ENCODE results near the gene ODAM. TPM values are rescaled to one million over a fixed set of nuclear protein-coding genes. Genes with fewer than 3 reads are reported as not detected.

Gene ODAM
- polyA plus RNA-seq (2013, experiment 1 of 4), result 0.57 TPM
- not detected for polyA plus RNA-seq (2013, experiment 2 of 4)
- not detected for polyA plus RNA-seq (2013, experiment 3 of 4)
- polyA plus RNA-seq (2013, experiment 4 of 4), result not detected

DNA sequence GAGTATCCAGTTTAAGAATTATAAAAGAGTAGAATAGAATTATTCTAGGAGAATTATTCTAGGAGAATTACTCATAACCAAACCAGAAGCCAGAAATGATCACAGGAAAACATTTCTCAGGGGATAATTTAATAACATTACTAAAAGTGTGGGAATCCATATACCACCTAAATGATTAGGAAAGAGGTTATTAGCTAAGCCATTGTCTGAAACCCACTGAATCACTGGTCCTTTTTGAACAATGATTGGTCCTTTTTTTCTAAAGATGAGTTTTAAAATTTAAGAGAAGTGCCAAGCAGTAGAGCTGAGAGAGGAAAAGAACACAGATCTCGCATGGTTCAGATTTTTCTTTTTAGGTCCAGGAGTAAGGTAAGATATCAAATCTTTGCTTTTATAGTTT, at the start of gene ODAM:
Gene ODAM, plus strand, starts transcription at position 301 of the 400 bp plus-strand sequence. CDS start 819 bp downstream, outside the sequence.
- H3K36me3 ChIP-seq (ENCODE audit: control insufficient read depth, insufficient read depth, low read length), result no peaks in the 10 kb centered on the region
- H3K27me3 ChIP-seq (ENCODE audit: control insufficient read depth, insufficient read depth, low read length, poor library complexity, severe bottlenecking), result no peaks in the 10 kb centered on the region
- H3K27ac ChIP-seq (ENCODE audit: insufficient read depth, low read depth, low read length, poor library complexity, severe bottlenecking), result no peak within 1 kb of the TSS
- no peak within 1 kb of the TSS for H3K4me3 ChIP-seq (ENCODE audit: insufficient read depth, low read depth, low read length)
- H3K4me1 ChIP-seq (ENCODE audit: control insufficient read depth, insufficient read depth, low read length), result no peaks in the 10 kb centered on the region
- no peaks in the 10 kb centered on the region for H3K9me3 ChIP-seq (ENCODE audit: control insufficient read depth, low read length)
- 90% methylated on average over 1 of the region's 1 CpG for WGBS, 2 experiments

DNA sequence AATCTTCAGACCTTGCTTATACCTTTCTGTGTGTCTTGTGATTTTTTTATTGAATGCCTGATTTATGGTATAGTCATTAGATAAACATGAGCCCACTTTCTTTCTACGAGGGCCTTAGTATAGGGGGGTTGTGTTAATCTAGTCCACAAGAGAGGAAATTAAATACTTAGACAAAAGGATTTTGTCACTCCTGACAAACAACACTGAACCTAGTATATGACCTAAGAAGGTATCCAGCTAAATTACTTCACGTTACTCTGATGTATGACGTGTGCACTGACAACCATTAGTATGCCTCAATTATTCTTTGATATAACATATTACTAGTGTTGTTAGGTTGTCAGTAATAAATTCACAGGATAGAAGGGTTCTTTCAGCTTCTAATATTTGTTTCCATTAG, 44.3 kb upstream of the ODAM start:
- H3K9me3 ChIP-seq (ENCODE audit: control insufficient read depth, low read length), result no peaks in the 10 kb centered on the region
- 100% methylated on average over 1 to 2 of the region's 3 CpGs for WGBS, 2 experiments
- no peak overlapping the region for H3K27ac ChIP-seq (ENCODE audit: insufficient read depth, low read depth, low read length, poor library complexity, severe bottlenecking)
- H3K4me3 ChIP-seq (ENCODE audit: insufficient read depth, low read depth, low read length), result no peak overlapping the region
- H3K4me1 ChIP-seq (ENCODE audit: control insufficient read depth, insufficient read depth, low read length), result no peaks in the 10 kb centered on the region
- H3K27me3 ChIP-seq (ENCODE audit: control insufficient read depth, insufficient read depth, low read length, poor library complexity, severe bottlenecking), result no peaks in the 10 kb centered on the region
- no peaks in the 10 kb centered on the region for H3K36me3 ChIP-seq (ENCODE audit: control insufficient read depth, insufficient read depth, low read length)

DNA sequence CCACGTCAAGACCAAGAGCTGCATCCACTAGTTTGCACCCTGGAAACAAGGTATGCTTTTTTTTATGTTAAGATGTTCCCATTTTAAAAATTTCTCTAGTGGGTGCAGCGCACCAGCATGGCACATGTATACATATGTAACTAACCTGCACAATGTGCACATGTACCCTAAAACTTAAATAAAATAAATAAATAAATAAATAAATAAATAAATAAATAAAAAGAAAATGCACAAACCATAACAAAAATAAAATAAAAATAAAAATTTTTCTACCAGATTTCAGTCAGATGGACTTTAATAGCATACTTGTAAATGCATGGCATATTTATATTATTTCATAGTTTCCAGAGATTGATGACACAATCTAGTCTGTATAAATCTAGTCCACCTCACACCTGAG, 43.4 kb upstream of the ODAM start:
- H3K27me3 ChIP-seq (ENCODE audit: control insufficient read depth, insufficient read depth, low read length, poor library complexity, severe bottlenecking), result no peaks in the 10 kb centered on the region
- H3K9me3 ChIP-seq (ENCODE audit: control insufficient read depth, low read length), result no peaks in the 10 kb centered on the region
- H3K36me3 ChIP-seq (ENCODE audit: control insufficient read depth, insufficient read depth, low read length), result no peaks in the 10 kb centered on the region
- no peak overlapping the region for H3K4me3 ChIP-seq (ENCODE audit: insufficient read depth, low read depth, low read length)
- no peak overlapping the region for H3K27ac ChIP-seq (ENCODE audit: insufficient read depth, low read depth, low read length, poor library complexity, severe bottlenecking)
- H3K4me1 ChIP-seq (ENCODE audit: control insufficient read depth, insufficient read depth, low read length), result no peaks in the 10 kb centered on the region
- WGBS, 2 experiments, result 87 to 89% methylated on average over 1 of the region's 2 CpGs

DNA sequence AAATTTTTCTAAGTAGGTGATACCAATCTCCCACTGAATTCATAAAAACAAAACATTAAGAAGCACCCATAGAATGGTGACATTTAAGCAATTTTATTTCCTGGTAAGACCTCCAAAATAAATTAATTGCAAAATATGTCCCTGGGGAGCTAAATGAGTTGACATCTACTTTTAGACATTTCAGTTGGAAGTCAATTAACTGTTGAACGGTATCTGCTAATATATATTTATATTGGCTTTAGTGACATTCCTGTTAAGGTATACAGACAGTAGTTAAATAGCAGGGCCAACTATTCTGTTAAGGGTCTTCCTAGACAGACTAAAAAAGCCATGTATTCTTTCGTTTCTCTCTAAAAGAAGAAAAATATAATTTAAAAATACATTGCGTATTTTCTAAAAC, 41.6 kb upstream of the ODAM start, which contains the start of gene PRR27:
Gene PRR27, plus strand, starts transcription at position 301 of the 400 bp plus-strand sequence. CDS start 139 bp downstream, outside the sequence.
- no peaks in the 10 kb centered on the region for H3K9me3 ChIP-seq (ENCODE audit: control insufficient read depth, low read length)
- H3K36me3 ChIP-seq (ENCODE audit: control insufficient read depth, insufficient read depth, low read length), result no peaks in the 10 kb centered on the region
- 100% methylated on average over 1 to 2 of the region's 3 CpGs for WGBS, 2 experiments
- no peak within 1 kb of the TSS for H3K27ac ChIP-seq (ENCODE audit: insufficient read depth, low read depth, low read length, poor library complexity, severe bottlenecking)
- no peaks in the 10 kb centered on the region for H3K27me3 ChIP-seq (ENCODE audit: control insufficient read depth, insufficient read depth, low read length, poor library complexity, severe bottlenecking)
- H3K4me3 ChIP-seq (ENCODE audit: insufficient read depth, low read depth, low read length), result no peak within 1 kb of the TSS
- no peaks in the 10 kb centered on the region for H3K4me1 ChIP-seq (ENCODE audit: control insufficient read depth, insufficient read depth, low read length)

- H3K27ac ChIP-seq (ENCODE audit: insufficient read depth, low read depth, low read length, poor library complexity, severe bottlenecking), result no peak overlapping the region
- WGBS, 2 experiments, result 72 to 77% methylated on average over 2 of the region's 2 CpGs
- H3K9me3 ChIP-seq (ENCODE audit: control insufficient read depth, low read length), result no peaks in the 10 kb centered on the region
- no peaks in the 10 kb centered on the region for H3K4me1 ChIP-seq (ENCODE audit: control insufficient read depth, insufficient read depth, low read length)
- no peaks in the 10 kb centered on the region for H3K36me3 ChIP-seq (ENCODE audit: control insufficient read depth, insufficient read depth, low read length)
- H3K27me3 ChIP-seq (ENCODE audit: control insufficient read depth, insufficient read depth, low read length, poor library complexity, severe bottlenecking), result no peaks in the 10 kb centered on the region
- no peak overlapping the region for H3K4me3 ChIP-seq (ENCODE audit: insufficient read depth, low read depth, low read length)
These were observed 36.9 kb upstream of the ODAM start for GRCh38 chr4:70158576-70158975.

DNA sequence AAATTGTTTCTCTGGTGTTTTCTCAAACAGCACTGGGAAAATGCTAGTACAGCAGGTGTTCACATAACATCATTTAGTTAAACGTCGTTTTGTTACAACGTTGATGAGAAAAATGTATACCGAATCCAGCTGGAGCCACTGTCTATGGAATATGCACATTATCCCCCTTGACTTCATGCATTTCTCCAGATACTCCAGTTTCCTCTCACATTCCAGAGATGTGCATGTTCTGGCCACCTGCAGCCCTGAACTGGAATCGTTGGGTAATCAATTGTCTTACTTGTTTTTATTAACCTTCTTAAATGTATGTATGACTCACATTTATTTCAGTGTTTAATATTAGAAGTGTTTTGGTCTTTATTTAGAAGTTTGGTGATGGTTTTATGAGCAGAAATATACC, 18.4 kb upstream of the ODAM start:
- Histone ChIP-seq H3K9me3 (ENCODE audit: control insufficient read depth, low read length) (no peaks in the 10 kb centered on the region), H3K4me3 (ENCODE audit: insufficient read depth, low read depth, low read length) (no peak overlapping the region), H3K4me1 (ENCODE audit: control insufficient read depth, insufficient read depth, low read length) (no peaks in the 10 kb centered on the region), H3K27ac (ENCODE audit: insufficient read depth, low read depth, low read length, poor library complexity, severe bottlenecking) (no peak overlapping the region), H3K36me3 (ENCODE audit: control insufficient read depth, insufficient read depth, low read length) (no peaks in the 10 kb centered on the region), H3K27me3 (ENCODE audit: control insufficient read depth, insufficient read depth, low read length, poor library complexity, severe bottlenecking) (no peaks in the 10 kb centered on the region)
- 87 to 91% methylated on average over 4 of the region's 5 CpGs for WGBS, 2 experiments

DNA sequence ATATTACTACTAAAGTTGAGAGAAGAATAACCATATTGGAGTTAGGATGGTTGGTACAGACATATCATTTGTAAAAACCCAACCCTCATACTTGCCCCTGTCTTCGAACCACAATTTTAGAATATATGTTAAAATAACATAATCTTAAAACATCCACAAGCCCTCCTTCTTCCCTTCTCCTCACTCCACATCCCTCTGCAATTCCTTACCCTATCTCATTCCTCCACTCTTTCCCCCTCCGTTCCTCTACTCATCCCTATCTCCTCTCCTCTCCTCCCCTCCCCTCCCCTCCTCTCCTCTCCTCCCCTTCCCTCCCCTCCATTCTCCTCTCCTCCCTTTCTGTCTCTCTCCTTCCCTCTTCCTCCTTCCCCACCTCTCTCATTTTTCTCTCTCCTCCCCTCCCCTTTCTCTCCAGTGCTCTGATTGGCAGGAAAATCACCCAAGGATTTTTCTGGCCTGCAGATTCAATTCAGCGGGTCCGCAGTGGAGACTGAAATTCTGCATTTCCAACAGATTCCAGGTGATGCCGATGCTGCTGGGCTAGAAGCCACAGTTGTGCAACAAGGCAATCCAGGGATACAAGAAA, 17.4 kb upstream of the ODAM start:
- 57 to 66% methylated on average over 4 to 5 of the region's 5 CpGs for WGBS, 2 experiments
- no peak overlapping the region for H3K4me3 ChIP-seq (ENCODE audit: insufficient read depth, low read depth, low read length)
- H3K36me3 ChIP-seq (ENCODE audit: control insufficient read depth, insufficient read depth, low read length), result no peaks in the 10 kb centered on the region
- H3K27ac ChIP-seq (ENCODE audit: insufficient read depth, low read depth, low read length, poor library complexity, severe bottlenecking), result no peak overlapping the region
- no peaks in the 10 kb centered on the region for H3K9me3 ChIP-seq (ENCODE audit: control insufficient read depth, low read length)
- no peaks in the 10 kb centered on the region for H3K27me3 ChIP-seq (ENCODE audit: control insufficient read depth, insufficient read depth, low read length, poor library complexity, severe bottlenecking)
- no peaks in the 10 kb centered on the region for H3K4me1 ChIP-seq (ENCODE audit: control insufficient read depth, insufficient read depth, low read length)

DNA sequence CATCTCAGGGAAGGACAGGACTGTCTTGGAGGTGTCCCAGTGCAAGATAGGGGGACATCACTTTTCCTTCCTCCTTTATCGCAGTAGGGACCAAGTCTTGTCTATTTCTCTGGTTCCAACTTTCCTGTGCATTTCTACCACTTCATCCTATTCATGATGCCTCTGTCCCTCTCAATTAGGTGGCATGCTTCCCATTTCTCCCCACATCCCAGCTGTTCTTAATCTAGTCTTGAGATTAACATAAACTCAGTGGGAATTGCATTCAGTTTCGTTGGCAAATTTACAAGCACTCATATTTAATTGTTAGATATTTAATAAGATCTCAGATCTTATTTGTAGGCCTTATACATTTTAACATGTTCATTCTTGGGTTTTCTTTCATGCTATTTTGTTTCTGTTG, 15.7 kb upstream of the ODAM start:
- 92 to 100% methylated on average over 1 of the region's 2 CpGs for whole genome bisulfite sequencing, 2 experiments

DNA sequence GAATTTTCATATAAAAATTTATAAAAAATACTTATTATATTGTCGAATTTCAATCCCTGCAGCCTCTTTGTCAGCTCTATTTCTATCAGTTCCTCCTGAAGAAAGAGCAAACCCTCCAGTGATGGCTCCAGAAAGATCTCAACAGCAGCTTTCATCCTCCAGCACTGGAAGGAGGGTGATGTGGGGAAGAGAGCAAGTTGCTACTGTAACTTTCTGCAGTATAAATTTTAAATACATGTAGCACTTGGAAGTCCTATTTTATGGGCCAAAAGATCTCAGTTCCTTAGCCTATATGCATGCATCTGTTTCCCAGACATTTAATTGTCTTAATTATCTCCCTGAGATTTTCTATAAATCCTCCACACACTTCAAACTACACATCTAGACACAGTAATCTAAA, 13.7 kb upstream of the ODAM start:
- Histone ChIP-seq H3K4me1 (ENCODE audit: control insufficient read depth, insufficient read depth, low read length) (no peaks in the 10 kb centered on the region), H3K27ac (ENCODE audit: insufficient read depth, low read depth, low read length, poor library complexity, severe bottlenecking) (no peak overlapping the region), H3K9me3 (ENCODE audit: control insufficient read depth, low read length) (no peaks in the 10 kb centered on the region), H3K4me3 (ENCODE audit: insufficient read depth, low read depth, low read length) (no peak overlapping the region), H3K36me3 (ENCODE audit: control insufficient read depth, insufficient read depth, low read length) (no peaks in the 10 kb centered on the region), H3K27me3 (ENCODE audit: control insufficient read depth, insufficient read depth, low read length, poor library complexity, severe bottlenecking) (no peaks in the 10 kb centered on the region)
- 73% methylated on average over 1 of the region's 1 CpG; no CpG with 5 or more reads in 1 of the 2 experiments for WGBS, 2 experiments

More for the DNA sequence above, 15.7 kb upstream of the ODAM start:
- no peak overlapping the region for H3K27ac ChIP-seq (ENCODE audit: insufficient read depth, low read depth, low read length, poor library complexity, severe bottlenecking)
- no peaks in the 10 kb centered on the region for H3K36me3 ChIP-seq (ENCODE audit: control insufficient read depth, insufficient read depth, low read length)
- no peaks in the 10 kb centered on the region for H3K4me1 ChIP-seq (ENCODE audit: control insufficient read depth, insufficient read depth, low read length)
- no peaks in the 10 kb centered on the region for H3K27me3 ChIP-seq (ENCODE audit: control insufficient read depth, insufficient read depth, low read length, poor library complexity, severe bottlenecking)
- no peak overlapping the region for H3K4me3 ChIP-seq (ENCODE audit: insufficient read depth, low read depth, low read length)
- H3K9me3 ChIP-seq (ENCODE audit: control insufficient read depth, low read length), result no peaks in the 10 kb centered on the region

DNA sequence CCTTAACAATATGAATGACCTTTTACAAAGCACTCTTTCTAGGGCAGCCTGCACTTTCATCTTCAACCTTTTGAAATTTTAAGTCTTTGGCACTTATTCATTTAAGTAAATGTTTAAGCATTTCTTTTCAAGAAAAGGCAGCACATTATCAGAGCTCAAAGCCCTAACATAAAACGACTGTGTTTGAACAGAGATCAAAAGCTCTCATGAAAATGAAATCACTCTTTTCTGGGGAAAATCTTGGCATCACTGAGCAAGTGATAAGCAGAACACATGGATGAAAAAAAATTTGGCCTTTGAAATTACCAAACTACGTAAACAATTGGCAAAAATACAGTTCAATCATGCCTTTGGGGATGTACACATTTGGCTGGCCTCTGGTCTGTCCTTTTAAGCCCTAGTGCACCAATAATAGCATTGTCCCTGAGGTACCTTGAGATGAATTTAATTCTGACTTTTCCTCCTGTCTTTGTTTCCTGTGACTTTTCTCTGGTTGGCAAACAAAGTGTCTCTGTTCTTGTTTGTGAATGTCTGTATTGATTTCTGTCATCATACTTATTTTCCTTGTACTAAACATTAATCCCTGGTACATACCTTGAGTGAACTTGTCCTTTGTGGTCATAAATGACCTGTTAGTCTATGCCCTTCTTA, 12.9 kb upstream of the ODAM start:
- Histone ChIP-seq H3K36me3 (ENCODE audit: control insufficient read depth, insufficient read depth, low read length) (no peaks in the 10 kb centered on the region), H3K27ac (ENCODE audit: insufficient read depth, low read depth, low read length, poor library complexity, severe bottlenecking) (no peak overlapping the region), H3K27me3 (ENCODE audit: control insufficient read depth, insufficient read depth, low read length, poor library complexity, severe bottlenecking) (no peaks in the 10 kb centered on the region), H3K4me1 (ENCODE audit: control insufficient read depth, insufficient read depth, low read length) (no peaks in the 10 kb centered on the region), H3K4me3 (ENCODE audit: insufficient read depth, low read depth, low read length) (no peak overlapping the region), H3K9me3 (ENCODE audit: control insufficient read depth, low read length) (no peaks in the 10 kb centered on the region)
- 87 to 88% methylated on average over 2 of the region's 2 CpGs for WGBS, 2 experiments
